Stimulated activated naive CD4-positive, alpha-beta T cell treated with Interleukin-2 at 50 U/mL for 16 hours (primary cell): ENCODE measurements around the gene TIE1.

ENCODE experiments used
- DNase-seq: peaks from one replicate; lab custom pipeline; 2025; lab: John Stamatoyannopoulos, UW

Gene TIE1

GRCh38 chr1:43312663-43313515 is 12.1 kb downstream of the TIE1 start:
- no peak for DNase-seq

- no peak for DNase-seq
These were observed 13.0 kb downstream of the TIE1 start for GRCh38 chr1:43313771-43314170.

- no peak for DNase-seq
These were observed 13.5 kb downstream of the TIE1 start for GRCh38 chr1:43314233-43314632.

GRCh38 chr1:43315481-43315880 is 14.7 kb downstream of the TIE1 start:
- DNase-seq = no peak

GRCh38 chr1:43315963-43316737 is 15.4 kb downstream of the TIE1 start:
- DNase-seq = no peak

GRCh38 chr1:43316738-43317520 is 16.1 kb downstream of the TIE1 start:
- DNase-seq = no peak

GRCh38 chr1:43317817-43318471 is 17.2 kb downstream of the TIE1 start:
- DNase-seq = no peak

GRCh38 chr1:43318831-43319230 is 18.0 kb downstream of the TIE1 start:
- no peak for DNase-seq

GRCh38 chr1:43319288-43319687 is 18.5 kb downstream of the TIE1 start:
- no peak for DNase-seq

GRCh38 chr1:43319766-43320165 is 19.0 kb downstream of the TIE1 start:
- DNase-seq = no peak

GRCh38 chr1:43321331-43321891 is 20.6 kb downstream of the TIE1 start:
- DNase-seq = no peak

GRCh38 chr1:43322506-43322905 is 21.7 kb downstream of the TIE1 start:
- no peak for DNase-seq

- no peak for DNase-seq
These were observed 24.0 kb downstream of the TIE1 start for GRCh38 chr1:43324810-43325209.

GRCh38 chr1:43325381-43325780 is 24.6 kb downstream of the TIE1 start:
- DNase-seq = no peak

GRCh38 chr1:43327549-43328292 is 26.9 kb downstream of the TIE1 start:
- no peak for DNase-seq

- DNase-seq = peak; percentile 56
These were observed 29.4 kb downstream of the TIE1 start for GRCh38 chr1:43329995-43330751.

- DNase-seq = no peak
These were observed 30.9 kb downstream of the TIE1 start for GRCh38 chr1:43331688-43332087.

GRCh38 chr1:43334453-43335205 is 33.8 kb downstream of the TIE1 start:
- DNase-seq = no peak

GRCh38 chr1:43337588-43337987 is 36.8 kb downstream of the TIE1 start, which contains the start of gene MPL:
MPL (plus strand) TSS chr1:43337818; CDS start chr1:43337849, 31 bp downstream.
- no peak for DNase-seq
